ENCODE measurements around the gene TUBB1.

Gene TUBB1

GRCh38 chr20:58987790-58988564, 31.3 kb upstream of the TUBB1 start:
- intact Hi-C loops (cut with DNase I) = no loop called here

GRCh38 chr20:58988565-58988882, 30.7 kb upstream of the TUBB1 start:
- intact Hi-C loops (cut with DNase I) = no loop called here
- no peak for DNase-seq

More at GRCh38 chr20:58987790-58988564, 31.3 kb upstream of the TUBB1 start:
- peak in 1 of 10 donors; percentile 31 for DNase-seq

GRCh38 chr20:58989196-58989595, 30.0 kb upstream of the TUBB1 start:
- peak in 1 of 10 donors; percentile 27 for DNase-seq
- intact Hi-C loops (cut with DNase I) = no loop called here

- peak in 3 of 10 donors; percentile 14 to 75 (median 67) for DNase-seq
Measured at GRCh38 chr20:58990651-58991445, 28.4 kb upstream of the TUBB1 start.

GRCh38 chr20:58991715-58992114, 27.5 kb upstream of the TUBB1 start:
- DNase-seq = peak in 1 of 10 donors; percentile 57
- intact Hi-C loops (cut with DNase I) = no loop called here

More at GRCh38 chr20:58990651-58991445, 28.4 kb upstream of the TUBB1 start:
- intact Hi-C loops (cut with DNase I) = no loop called here

- DNase-seq = no peak
- intact Hi-C loops (cut with DNase I) = no loop called here
Measured at GRCh38 chr20:58992911-58993310, 26.3 kb upstream of the TUBB1 start.

GRCh38 chr20:58993332-58994248, 25.6 kb upstream of the TUBB1 start:
- intact Hi-C loops (cut with DNase I) = no loop called here
- peak in 1 of 10 donors; percentile 70 for DNase-seq

GRCh38 chr20:58994390-58995159, 24.7 kb upstream of the TUBB1 start:
- DNase-seq = peak in 2 of 10 donors; percentile 45 to 61
- intact Hi-C loops (cut with DNase I) = no loop called here

- peak in 2 of 10 donors; percentile 15 to 77 for DNase-seq
- intact Hi-C loops (cut with DNase I) = no loop called here
Measured at GRCh38 chr20:58995461-58996225, 23.6 kb upstream of the TUBB1 start.

GRCh38 chr20:58996226-58996611, 23.0 kb upstream of the TUBB1 start:
- peak in 2 of 10 donors; percentile 30 to 68 for DNase-seq
- intact Hi-C loops (cut with DNase I) = no loop called here

- peak in 2 of 10 donors; percentile 16 to 64 for DNase-seq
- intact Hi-C loops (cut with DNase I) = no loop called here
Measured at GRCh38 chr20:58997141-58997770, 22.0 kb upstream of the TUBB1 start.

GRCh38 chr20:58998656-58999055, 20.6 kb upstream of the TUBB1 start:
- intact Hi-C loops (cut with DNase I) = no loop called here
- DNase-seq = peak in 2 of 10 donors; percentile 40 to 83

- intact Hi-C loops (cut with DNase I) = no loop called here
- peak in 1 of 10 donors; percentile 6 for DNase-seq
Measured at GRCh38 chr20:59000326-59000725, 18.9 kb upstream of the TUBB1 start.

GRCh38 chr20:59001068-59001448, 18.2 kb upstream of the TUBB1 start:
- DNase-seq = peak in 2 of 10 donors; percentile 54 to 75

GRCh38 chr20:59001449-59002171, 17.6 kb upstream of the TUBB1 start:
- peak in 3 of 10 donors; percentile 62 to 72 (median 67) for DNase-seq
- intact Hi-C loops (cut with DNase I) = no loop called here

More at GRCh38 chr20:59001068-59001448, 18.2 kb upstream of the TUBB1 start:
- intact Hi-C loops (cut with DNase I) = no loop called here

- peak in 2 of 10 donors; percentile 59 to 76 for DNase-seq
- intact Hi-C loops (cut with DNase I) = no loop called here
Measured at GRCh38 chr20:59002388-59002787, 16.8 kb upstream of the TUBB1 start.

- intact Hi-C loops (cut with DNase I) = no loop called here
Measured at GRCh38 chr20:59002874-59003399, 16.3 kb upstream of the TUBB1 start.

More at GRCh38 chr20:59002874-59003399, 16.3 kb upstream of the TUBB1 start:
- DNase-seq = peak in 2 of 10 donors; percentile 52 to 74

All from posterior cingulate gyrus (tissue), 11 donors.